H1 (cell line): ENCODE measurements around the gene PRKCH. TPM values are rescaled to one million over a fixed set of nuclear protein-coding genes. Genes with fewer than 3 reads are reported as not detected.

Source experiments
- CTCF ChIA-PET: fragments of 300-600 bp; sonication (Branson Sonifier 250); formaldehyde crosslinking; loops from one replicate; lab custom pipeline; 2021; ENCODE audit not compliant: partially characterized antibody; lab: Charles Lee
- POLR2A ChIA-PET: fragments of 300-600 bp; sonication (Branson Sonifier 250); formaldehyde crosslinking; loops from one replicate; lab custom pipeline; 2021; ENCODE audit warnings: inconsistent platforms; ENCODE audit not compliant: partially characterized antibody; lab: Charles Lee
- DNase-seq, 2 experiments: peaks; one replicate each; pipeline versions ENCODE4 v3.0.0 to v3.0.0-alpha.2; 2010 to 2022; ENCODE audit warnings: low spot score in 2 of 2, low read depth in 1 of 2, mixed read lengths in 1 of 2
- FAIRE-seq: peaks from 2 replicates; lab custom pipeline; 2011; peaks lifted over from hg19 to GRCh38; lab: Jason Lieb, UNC
- H2AFZ ChIP-seq: 2 replicates; pipeline ENCODE4 v1.8.1; 2012; ENCODE audit warnings: low read length, inconsistent platforms
- H2AK5ac ChIP-seq: 2 replicates; pipeline ENCODE4 v1.6.1; 2013; ENCODE audit warnings: low read depth, low read length
- H2BK120ac ChIP-seq: replicated peaks from 2 replicates; pipeline ENCODE3; 2013; ENCODE audit warnings: low read depth, low read length, inconsistent platforms
- H2BK12ac ChIP-seq: 2 replicates; pipeline ENCODE4 v1.6.1; 2013; ENCODE audit warnings: low read depth, low read length
- H2BK15ac ChIP-seq: 2 replicates; pipeline ENCODE4 v1.6.1; 2013; ENCODE audit warnings: low read length
- H2BK20ac ChIP-seq: 2 replicates; pipeline ENCODE4 v1.6.1; 2013; ENCODE audit warnings: low read length
- H2BK5ac ChIP-seq: 2 replicates; pipeline ENCODE4 v1.6.1; 2013; ENCODE audit warnings: low read depth, low read length
- H3K14ac ChIP-seq: 2 replicates; pipeline ENCODE4 v1.6.1; 2013; ENCODE audit warnings: inconsistent platforms; ENCODE audit not compliant: insufficient read length
- H3K18ac ChIP-seq: 2 replicates; pipeline ENCODE4 v1.6.1; 2013; ENCODE audit warnings: low read length; ENCODE audit errors: extremely low read depth
- H3K23ac ChIP-seq: 2 replicates; pipeline ENCODE4 v1.6.1; 2013; ENCODE audit warnings: inconsistent platforms; ENCODE audit not compliant: insufficient read length
- H3K23me2 ChIP-seq: 2 replicates; pipeline ENCODE4 v1.6.1; 2013; ENCODE audit warnings: low read depth, low read length
- H3K27ac ChIP-seq: 2 replicates; pipeline ENCODE4 v1.6.1; 2011; ENCODE audit warnings: low read depth, low read length, inconsistent platforms
- H3K27me3 ChIP-seq, 4 experiments: replicated peaks in 1 of 4; 1 replicate in 1 of 4; 2 replicates in 3 of 4; pipeline versions ENCODE4 v1.6.1 to v1.8.1; 2011 to 2013; ENCODE audit warnings: low read length in 3 of 4, mild to moderate bottlenecking in 3 of 4, inconsistent platforms in 2 of 4, mixed read lengths in 2 of 4, moderate library complexity in 1 of 4; ENCODE audit not compliant: control insufficient read depth in 3 of 4, insufficient read depth in 3 of 4; ENCODE audit errors: extremely low read depth in 1 of 4
- H3K36me3 ChIP-seq, 4 experiments: 2 replicates each; pipeline versions ENCODE4 v1.6.1 to v1.8.1; 2011 to 2013; ENCODE audit warnings: mild to moderate bottlenecking in 4 of 4, low read length in 3 of 4, moderate library complexity in 2 of 4, control low read depth in 1 of 4, inconsistent platforms in 1 of 4; ENCODE audit not compliant: insufficient read depth in 4 of 4, control insufficient read depth in 2 of 4
- H3K4ac ChIP-seq: replicated peaks from 2 replicates; pipeline ENCODE3; 2013; ENCODE audit warnings: low read length, low read depth, mixed read lengths, inconsistent platforms; ENCODE audit not compliant: insufficient read length
- H3K4me1 ChIP-seq, 4 experiments: replicated peaks in 1 of 4; 1 replicate in 1 of 4; 2 replicates in 3 of 4; pipeline versions ENCODE4 v1.6.1 to v1.8.1; 2011 to 2013; ENCODE audit warnings: low read length in 3 of 4, inconsistent platforms in 2 of 4, mixed read lengths in 1 of 4; ENCODE audit not compliant: insufficient read depth in 4 of 4, control insufficient read depth in 3 of 4
- H3K4me2 ChIP-seq, 2 experiments: 2 replicates each; pipeline versions ENCODE4 v1.6.1 to v1.8.1; 2011 to 2013; ENCODE audit warnings: low read depth in 2 of 2, low read length in 2 of 2, control low read depth in 1 of 2, inconsistent platforms in 1 of 2, mild to moderate bottlenecking in 1 of 2; ENCODE audit not compliant: insufficient read depth in 1 of 2
- H3K4me3 ChIP-seq, 4 experiments: fragments of 200-600, 300-600 bp in 1 of 4; sonication (generic), shearing (Covaris generic), sonication (Bioruptor Twin) in 1 of 4; 2 replicates each; pipeline versions ENCODE4 v1.5.1 to v1.8.1; 2011 to 2016; ENCODE audit warnings: low read length in 4 of 4, low read depth in 3 of 4, control low read depth in 2 of 4, inconsistent platforms in 2 of 4, mild to moderate bottlenecking in 2 of 4, mixed read lengths in 1 of 4, moderate library complexity in 1 of 4; ENCODE audit not compliant: insufficient read depth in 2 of 4; ENCODE audit errors: extremely low read depth in 1 of 4
- H3K56ac ChIP-seq: replicated peaks from 2 replicates; pipeline ENCODE3; 2013; ENCODE audit warnings: low read depth, mild to moderate bottlenecking, mixed read lengths, low read length, inconsistent platforms; ENCODE audit not compliant: insufficient read length
- H3K79me1 ChIP-seq: 2 replicates; pipeline ENCODE4 v1.6.1; 2013; ENCODE audit warnings: low read depth, low read length, control low read depth
- H3K79me2 ChIP-seq, 2 experiments: 2 replicates each; pipeline versions ENCODE4 v1.6.1 to v1.8.1; 2012 to 2013; ENCODE audit warnings: low read length in 2 of 2, mild to moderate bottlenecking in 2 of 2, inconsistent platforms in 1 of 2; ENCODE audit not compliant: insufficient read depth in 2 of 2, control insufficient read depth in 1 of 2
- H3K9ac ChIP-seq, 4 experiments: replicated peaks in 1 of 4; 1 replicate in 1 of 4; 2 replicates in 3 of 4; pipeline versions ENCODE4 v1.6.1 to v1.8.1; 2011 to 2013; ENCODE audit warnings: low read depth in 3 of 4, low read length in 3 of 4, control low read depth in 2 of 4, mild to moderate bottlenecking in 2 of 4, moderate library complexity in 2 of 4, inconsistent platforms in 1 of 4; ENCODE audit errors: extremely low read depth in 1 of 4
- H3K9me3 ChIP-seq, 2 experiments: 2 replicates each; pipeline versions ENCODE4 v1.6.1 to v1.8.1; 2012 to 2013; ENCODE audit warnings: mild to moderate bottlenecking in 2 of 2, moderate library complexity in 2 of 2, control low read depth in 1 of 2, inconsistent platforms in 1 of 2, low read depth in 1 of 2, low read length in 1 of 2, mixed read lengths in 1 of 2; ENCODE audit not compliant: insufficient read depth in 2 of 2
- H4K20me1 ChIP-seq, 2 experiments: replicated peaks in 1 of 2; 2 replicates each; pipeline versions ENCODE3 to v1.8.1; 2011 to 2013; ENCODE audit warnings: inconsistent platforms in 2 of 2, low read length in 2 of 2, mild to moderate bottlenecking in 1 of 2; ENCODE audit not compliant: insufficient read depth in 2 of 2, control insufficient read depth in 1 of 2
- H4K5ac ChIP-seq: 2 replicates; pipeline ENCODE4 v1.6.1; 2013; ENCODE audit warnings: low read length, low read depth, mixed read lengths, inconsistent platforms; ENCODE audit not compliant: insufficient read length
- H4K8ac ChIP-seq: 2 replicates; pipeline ENCODE4 v1.8.0; 2013; ENCODE audit warnings: mild to moderate bottlenecking, moderate library complexity, low read length, inconsistent platforms; ENCODE audit not compliant: insufficient read depth; ENCODE audit errors: extremely low read depth
- H4K91ac ChIP-seq: replicated peaks from 2 replicates; pipeline ENCODE3; 2013; ENCODE audit warnings: low read length, mixed read lengths, inconsistent platforms; ENCODE audit not compliant: insufficient read length
- ASH2L ChIP-seq: fragments of 200-600, 300-600 bp; sonication (generic); IDR thresholded peaks from one replicate; pipeline ENCODE4 v1.7.1; 2017; ENCODE audit warnings: low read length
- ATF3 ChIP-seq: IDR thresholded peaks from 2 replicates; pipeline ENCODE4 v1.6.1; 2011; ENCODE audit warnings: low read depth, mild to moderate bottlenecking, low read length; ENCODE audit not compliant: insufficient read depth
- BCL11A ChIP-seq, 2 experiments: IDR thresholded peaks; one replicate each; pipeline ENCODE4 v1.6.1; 2011; ENCODE audit warnings: low read depth in 2 of 2, low read length in 2 of 2, mild to moderate bottlenecking in 2 of 2
- BRCA1 ChIP-seq: IDR thresholded peaks from 2 replicates; pipeline ENCODE4 v1.6.1; 2012; ENCODE audit warnings: low read depth, low read length, improper control_type of control experiment
- EGR1 ChIP-seq: IDR thresholded peaks from 2 replicates; pipeline ENCODE4 v1.6.1; 2011; ENCODE audit warnings: low read depth, low read length, borderline replicate concordance
- EZH2 ChIP-seq: fragments of 200-600 bp; sonication (generic); IDR thresholded peaks from 2 replicates; pipeline ENCODE4 v1.7.1; 2012; ENCODE audit warnings: low read depth, mild to moderate bottlenecking, moderate library complexity, low read length, inconsistent platforms; ENCODE audit not compliant: severe bottlenecking
- HDAC6 ChIP-seq: IDR thresholded peaks from one replicate; pipeline ENCODE4 v1.7.1; 2012; ENCODE audit warnings: low read depth, mild to moderate bottlenecking, inconsistent platforms, low read length, moderate library complexity
- KDM5A ChIP-seq: fragments of 200-600 bp; IDR thresholded peaks from 2 replicates; pipeline ENCODE4 v1.7.1; 2012; ENCODE audit warnings: mild to moderate bottlenecking, low read length, inconsistent platforms, mixed read lengths
- PHF8 ChIP-seq: fragments of 200-600 bp; sonication (generic); conservative IDR thresholded peaks from 2 replicates; pipeline ENCODE4 v1.7.1; 2012; ENCODE audit warnings: low read depth, mild to moderate bottlenecking, inconsistent platforms, low read length, moderate library complexity
- RAD21 ChIP-seq, 2 experiments: IDR thresholded peaks in 1 of 2; conservative IDR thresholded peaks in 1 of 2; 2 replicates each; pipeline ENCODE4 v1.6.1; 2011; ENCODE audit warnings: low read depth in 2 of 2, low read length in 2 of 2, improper control_type of control experiment in 1 of 2, inconsistent platforms in 1 of 2, mild to moderate bottlenecking in 1 of 2, moderate library complexity in 1 of 2
- RFX5 ChIP-seq: IDR thresholded peaks from 2 replicates; pipeline ENCODE4 v1.6.1; 2011; ENCODE audit warnings: low read depth, low read length, improper control_type of control experiment, borderline replicate concordance
- RXRA ChIP-seq: IDR thresholded peaks from 2 replicates; pipeline ENCODE4 v1.6.1; 2011; ENCODE audit warnings: low read depth, mild to moderate bottlenecking, low read length, moderate library complexity; ENCODE audit not compliant: insufficient read depth
- SIRT6 ChIP-seq: IDR thresholded peaks from one replicate; pipeline ENCODE4 v1.7.1; 2012; ENCODE audit warnings: low read length, inconsistent platforms
- TAF1 ChIP-seq: IDR thresholded peaks from 2 replicates; pipeline ENCODE4 v1.6.1; 2011; ENCODE audit warnings: mild to moderate bottlenecking, low read depth, low read length
- WGBS, 2 experiments: shearing (Covaris generic) in 1 of 2; methylation state at CpG; one replicate each; pipeline versions ENCODE4 v1.1.6 to v1.1.7; 2013 to 2015; ENCODE audit warnings: low lambda C conversion rate in 2 of 2, mixed read lengths in 2 of 2, inconsistent platforms in 1 of 2, low coverage in 1 of 2, missing lambda C conversion rate in 1 of 2; ENCODE audit not compliant: insufficient replicate concordance in 2 of 2, insufficient coverage in 1 of 2, insufficient read length in 1 of 2; ENCODE audit errors: extremely low coverage in 1 of 2, missing lambda C conversion rate in 1 of 2; 5-methylcytosine and 5-hydroxymethylcytosine counted together
- polyA plus RNA-seq, 7 experiments: library from polyadenylated mRNA; depleted of rRNA in 3 of 7; stranded (reverse) in 5 of 7; unstranded in 2 of 7; fragments of >200 nt in 5 of 7; fragments of 200-250 nt in 2 of 7; gene quantifications; 1 replicate in 5 of 7; 2 replicates in 1 of 7; 4 replicates in 1 of 7; pipeline versions ENCODE4 v1.2.1 to v1.2.3, GENCODE V29; 2011 to 2013; ENCODE audit warnings: missing spikeins in 2 of 7, mixed read lengths in 2 of 7
- total RNA-seq: library from RNA; stranded (reverse); fragmentation: NEBNext Ultra II Directional; extraction: Animal tissue kit (Norgen Biotek cat#: 25700); gene quantifications from 2 replicates; pipeline ENCODE4 v1.2.1, GENCODE V29; 2021

The PRKCH gene
- total and polyA plus RNA-seq, 2 of the 8 experiments (the other 6 are each of a cell fraction or from before 2014, with no cell fraction given) = 6.4 to 7.0 TPM

GRCh38 chr14:61418746-61419145 is 97.4 kb downstream of the PRKCH start:
- Histone ChIP-seq H2BK5ac (no peak overlapping the region), H3K9me3 (no peaks in the 10 kb centered on the region), H2BK15ac (no peak overlapping the region), H3K4me2 (no peak overlapping the region), H2BK120ac (no peak overlapping the region), H3K14ac (no peak overlapping the region), H3K4ac (no peak overlapping the region), H4K20me1 (no peaks in the 10 kb centered on the region), H3K23me2 (no peaks in the 10 kb centered on the region), H2AK5ac (no peak overlapping the region), H3K23ac (no peak overlapping the region), H4K5ac (no peak overlapping the region), H3K79me2 (no peaks in the 10 kb centered on the region; a peak in 1 of 4 replicates), H3K27ac (no peak overlapping the region), H3K18ac (no peak overlapping the region), H2BK20ac (no peak overlapping the region), H3K56ac (no peak overlapping the region), H3K4me3 (no peak overlapping the region), H3K9ac (no peak overlapping the region), H3K4me1 (peaks cover 0 to 2% (median 2%) of the 10 kb centered on the region in 4 experiments; a peak in 1 of 7 replicates), H2AFZ (no peak overlapping the region), H4K8ac (no peak overlapping the region), H4K91ac (no peak overlapping the region), H3K79me1 (no peaks in the 10 kb centered on the region), H2BK12ac (no peak overlapping the region), H3K36me3 (no peaks in the 10 kb centered on the region), H3K27me3 (no peaks in the 10 kb centered on the region)
- WGBS, 2 experiments = 88% methylated on average over 4 of the region's 4 CpGs; no CpG with 5 or more reads in 1 of the 2 experiments
- FAIRE-seq (no peak), DNase-seq (no peak)
- ChIA-PET POLR2A (no interaction called here), CTCF (interaction anchor here (0.5 to 1.6 kb wide), 4 partner anchors 9 to 149 kb away, joined by 3 to 5 read pairs (median 3); no protein-coding TSS in a partner anchor)
- no peak for TF ChIP-seq ASH2L
- TF ChIP-seq PHF8 = no peak
- no peak for TF ChIP-seq KDM5A
- TF ChIP-seq TAF1 = no peak
- no peak for TF ChIP-seq SIRT6
- TF ChIP-seq ATF3 = no peak
- TF ChIP-seq RXRA = no peak
- TF ChIP-seq RFX5 = no peak
- no peak for TF ChIP-seq BRCA1
- TF ChIP-seq RAD21 (IDR thresholded peaks at IDR 0.05 in 1 of 2, conservative IDR thresholded peaks at IDR 0.05 in 1 of 2; ENCODE audit: low read depth in 2 of 2, low read length in 2 of 2) = no peak
- no peak for TF ChIP-seq HDAC6
- no peak for TF ChIP-seq EGR1
- no peak for TF ChIP-seq BCL11A (IDR thresholded peaks at IDR 0.05; ENCODE audit: low read depth in 2 of 2, low read length in 2 of 2)
- no peak for TF ChIP-seq EZH2
